CD14-positive monocyte (primary cell): ENCODE data around the gene MEI1. TPM values are rescaled to one million over a fixed set of nuclear protein-coding genes. Genes with fewer than 3 reads are reported as not detected.

Experiments used
- DNase-seq, 3 donors: peaks; one replicate each; pipeline ENCODE4 v3.0.0-alpha.2; 2011 to 2022
- H2AFZ ChIP-seq: 2 replicates; pipeline ENCODE4 v1.6.0; 2012; ENCODE audit warnings: mild to moderate bottlenecking, low read depth, low read length, inconsistent platforms; ENCODE audit not compliant: insufficient read depth, poor library complexity, severe bottlenecking
- H3K27ac ChIP-seq, 2 donors: 1 replicate in 1 of 2; 2 replicates in 1 of 2; pipeline ENCODE4 v1.5.1; 2012 to 2013; ENCODE audit warnings: low read length in 2 of 2, control low read depth in 1 of 2, inconsistent platforms in 1 of 2, low read depth in 1 of 2, mild to moderate bottlenecking in 1 of 2
- H3K27me3 ChIP-seq, 2 donors: one replicate each; pipeline versions ENCODE4 v1.6.0 to v1.6.1; 2011 to 2013; ENCODE audit warnings: low read length in 2 of 2; ENCODE audit not compliant: control insufficient read depth in 2 of 2, insufficient read depth in 2 of 2
- H3K36me3 ChIP-seq, 2 donors: replicated peaks in 1 of 2; 1 replicate in 1 of 2; 2 replicates in 1 of 2; pipeline versions ENCODE4 v1.5.1 to v1.6.1; 2012 to 2013; ENCODE audit warnings: low read length in 2 of 2, control low read depth in 1 of 2, inconsistent platforms in 1 of 2, mild to moderate bottlenecking in 1 of 2; ENCODE audit not compliant: insufficient read depth in 2 of 2, control insufficient read depth in 1 of 2
- H3K4me1 ChIP-seq, 2 donors: 1 replicate in 1 of 2; 2 replicates in 1 of 2; pipeline versions ENCODE4 v1.5.1 to v1.6.1; 2012 to 2013; ENCODE audit warnings: low read length in 2 of 2, control low read depth in 1 of 2, inconsistent platforms in 1 of 2, mild to moderate bottlenecking in 1 of 2, moderate library complexity in 1 of 2; ENCODE audit not compliant: insufficient read depth in 2 of 2, control insufficient read depth in 1 of 2
- H3K4me2 ChIP-seq: replicated peaks from 2 replicates; pipeline ENCODE3; 2012; ENCODE audit warnings: low read length, moderate library complexity, mild to moderate bottlenecking; ENCODE audit not compliant: poor library complexity, severe bottlenecking; ENCODE audit errors: extremely low read depth
- H3K4me3 ChIP-seq, 3 experiments: fragments of 200-600 bp in 1 of 3; sonication (generic) in 1 of 3; replicated peaks in 1 of 3; 1 replicate in 2 of 3; 2 replicates in 1 of 3; pipeline ENCODE4 v1.5.1; 2011 to 2013; ENCODE audit warnings: low read length in 3 of 3, mild to moderate bottlenecking in 3 of 3, control low read depth in 2 of 3, low read depth in 2 of 3, inconsistent platforms in 1 of 3, moderate library complexity in 1 of 3
- H3K79me2 ChIP-seq: 2 replicates; pipeline ENCODE4 v1.6.0; 2012; ENCODE audit warnings: mild to moderate bottlenecking, control low read depth, inconsistent platforms, low read length, moderate library complexity; ENCODE audit not compliant: insufficient read depth
- H3K9ac ChIP-seq: 2 replicates; pipeline ENCODE4 v1.6.0; 2017; ENCODE audit warnings: low read length, mild to moderate bottlenecking; ENCODE audit not compliant: insufficient read depth, poor library complexity, severe bottlenecking
- H3K9me3 ChIP-seq, 2 donors: replicated peaks in 1 of 2; 1 replicate in 1 of 2; 2 replicates in 1 of 2; pipeline versions ENCODE4 v1.5.1 to v1.6.1; 2012 to 2013; ENCODE audit warnings: low read length in 2 of 2, control low read depth in 1 of 2; ENCODE audit not compliant: control insufficient read depth in 1 of 2, insufficient read depth in 1 of 2
- H4K20me1 ChIP-seq: 2 replicates; pipeline ENCODE4 v1.6.0; 2012; ENCODE audit warnings: mild to moderate bottlenecking, low read length, control low read depth, moderate library complexity; ENCODE audit not compliant: insufficient read depth
- H3K27ac Mint-ChIP-seq, 7 donors: one replicate each; pipeline ENCODE4 v1.8.0; 2020; ENCODE audit warnings: mild to moderate bottlenecking in 7 of 7, mixed read lengths in 7 of 7, moderate library complexity in 6 of 7, inconsistent platforms in 2 of 7
- H3K27me3 Mint-ChIP-seq, 3 donors: one replicate each; pipeline ENCODE4 v1.8.0; 2021 to 2022; ENCODE audit warnings: low read depth in 3 of 3, mild to moderate bottlenecking in 3 of 3, mixed read lengths in 3 of 3, moderate library complexity in 3 of 3, inconsistent platforms in 1 of 3
- H3K36me3 Mint-ChIP-seq, 2 donors: one replicate each; pipeline ENCODE4 v1.8.0; 2020; ENCODE audit warnings: mixed read lengths in 2 of 2, inconsistent platforms in 1 of 2, mild to moderate bottlenecking in 1 of 2
- H3K4me1 Mint-ChIP-seq: one replicate; pipeline ENCODE4 v1.8.0; 2020; ENCODE audit warnings: mild to moderate bottlenecking, mixed read lengths
- H3K4me3 Mint-ChIP-seq, 2 donors: one replicate each; pipeline ENCODE4 v1.8.0; 2020; ENCODE audit warnings: mild to moderate bottlenecking in 2 of 2, mixed read lengths in 2 of 2, moderate library complexity in 1 of 2
- H3K9me3 Mint-ChIP-seq, 7 donors: one replicate each; pipeline ENCODE4 v1.8.0; 2020 to 2022; ENCODE audit warnings: mixed read lengths in 7 of 7, mild to moderate bottlenecking in 6 of 7, moderate library complexity in 6 of 7, inconsistent platforms in 2 of 7
- WGBS: methylation state at CpG from one replicate; pipeline ENCODE4 v1.1.5; 2013; ENCODE audit warnings: missing lambda C conversion rate; ENCODE audit not compliant: insufficient coverage; 5-methylcytosine and 5-hydroxymethylcytosine counted together
- intact Hi-C, 2 donors: fragments of 100-400 bp; cut with micrococcal nuclease; formaldehyde crosslinking; loops; one replicate each; pipeline versions ENCODE4 v1.15.0 to v1.15.1; 2023
- polyA plus RNA-seq, 3 donors: library from polyadenylated mRNA; depleted of rRNA in 1 of 3; unstranded in 2 of 3; stranded (reverse) in 1 of 3; fragments of 300-500 nt in 2 of 3; fragments of >200 nt in 1 of 3; fragmentation: Illumina TruSeq in 2 of 3; gene quantifications; 1 replicate in 2 of 3; 2 replicates in 1 of 3; pipeline ENCODE4 v1.2.3, GENCODE V29; 2012 to 2021
- TF ChIP-seq, protein P1 (sequence below): fragments of 200-600 bp; IDR thresholded peaks from one replicate; pipeline ENCODE4 v1.8.0; 2022; ENCODE audit warnings: antibody characterized with exemption, mild to moderate bottlenecking

The MEI1 gene
- polyA plus RNA-seq, 3 donors = 12.3 to 40.0 (median 37.0) TPM

DNA sequence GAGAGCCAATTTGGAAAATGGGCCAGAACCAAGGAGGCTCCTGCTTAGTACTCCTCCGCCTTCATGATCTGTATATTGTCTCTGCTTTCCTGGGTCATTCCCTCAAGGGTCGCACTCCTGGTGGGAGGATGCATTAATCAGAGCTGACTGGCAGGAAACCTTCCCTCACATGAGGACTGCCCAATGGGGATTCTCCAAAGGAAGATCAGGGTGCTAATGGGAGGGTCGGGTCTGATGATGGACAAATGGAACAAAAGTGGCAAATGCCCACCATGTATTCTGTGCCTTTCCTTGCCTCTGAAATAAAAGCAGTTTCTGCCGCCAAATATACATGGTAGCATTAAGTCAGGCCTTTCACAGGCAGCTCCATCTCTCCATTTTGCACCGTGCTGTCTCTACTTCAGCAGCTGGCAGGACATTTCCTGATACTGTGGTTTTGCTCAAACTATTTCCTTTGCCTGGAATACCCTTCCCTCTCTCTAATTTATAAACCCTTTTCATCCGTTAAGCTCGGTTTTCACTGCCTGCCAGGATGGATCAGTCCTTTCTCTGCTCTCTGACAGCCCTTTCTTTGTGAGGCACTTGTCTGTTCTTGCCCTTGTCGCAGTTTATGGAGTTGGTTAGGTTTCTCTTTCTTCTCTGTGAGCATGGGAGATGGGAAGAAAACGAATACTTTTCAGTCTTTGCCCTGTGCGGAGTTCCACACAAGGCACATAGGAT lies 147.1 kb downstream of the MEI1 start:
- intact Hi-C loops = no loop called here
- peaks cover 68% of the 10 kb centered on the region for H4K20me1 ChIP-seq
- H3K27me3 ChIP-seq = no peaks in the 10 kb centered on the region
- H3K27ac ChIP-seq = no peak overlapping the region
- H3K79me2 ChIP-seq = peaks cover 92% of the 10 kb centered on the region
- peaks cover 3 to 21% of the 10 kb centered on the region in 2 donors for H3K36me3 ChIP-seq
- no peak overlapping the region for H3K9ac ChIP-seq
- no peaks in the 10 kb centered on the region for H3K27me3 Mint-ChIP-seq
- peaks cover 23% of the 10 kb centered on the region in 2 donors for H3K36me3 Mint-ChIP-seq
- TF ChIP-seq, protein P1, sequence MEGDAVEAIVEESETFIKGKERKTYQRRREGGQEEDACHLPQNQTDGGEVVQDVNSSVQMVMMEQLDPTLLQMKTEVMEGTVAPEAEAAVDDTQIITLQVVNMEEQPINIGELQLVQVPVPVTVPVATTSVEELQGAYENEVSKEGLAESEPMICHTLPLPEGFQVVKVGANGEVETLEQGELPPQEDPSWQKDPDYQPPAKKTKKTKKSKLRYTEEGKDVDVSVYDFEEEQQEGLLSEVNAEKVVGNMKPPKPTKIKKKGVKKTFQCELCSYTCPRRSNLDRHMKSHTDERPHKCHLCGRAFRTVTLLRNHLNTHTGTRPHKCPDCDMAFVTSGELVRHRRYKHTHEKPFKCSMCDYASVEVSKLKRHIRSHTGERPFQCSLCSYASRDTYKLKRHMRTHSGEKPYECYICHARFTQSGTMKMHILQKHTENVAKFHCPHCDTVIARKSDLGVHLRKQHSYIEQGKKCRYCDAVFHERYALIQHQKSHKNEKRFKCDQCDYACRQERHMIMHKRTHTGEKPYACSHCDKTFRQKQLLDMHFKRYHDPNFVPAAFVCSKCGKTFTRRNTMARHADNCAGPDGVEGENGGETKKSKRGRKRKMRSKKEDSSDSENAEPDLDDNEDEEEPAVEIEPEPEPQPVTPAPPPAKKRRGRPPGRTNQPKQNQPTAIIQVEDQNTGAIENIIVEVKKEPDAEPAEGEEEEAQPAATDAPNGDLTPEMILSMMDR = no peak
- H3K27ac Mint-ChIP-seq = peak overlapping the region in 1 of 7 donors; percentile 37
- DNase-seq = no peak
- H3K4me1 ChIP-seq = peaks cover 15 to 25% of the 10 kb centered on the region in 2 donors
- H3K4me2 ChIP-seq = no peak overlapping the region
- H3K9me3 ChIP-seq = no peaks in the 10 kb centered on the region
- H3K4me3 Mint-ChIP-seq = no peak overlapping the region
- H3K4me1 Mint-ChIP-seq = peaks cover 43% of the 10 kb centered on the region
- WGBS = 64% methylated on average over 5 of the region's 10 CpGs
- no peak overlapping the region for H3K4me3 ChIP-seq
- no peaks in the 10 kb centered on the region for H3K9me3 Mint-ChIP-seq
- H2AFZ ChIP-seq = no peak overlapping the region

DNA sequence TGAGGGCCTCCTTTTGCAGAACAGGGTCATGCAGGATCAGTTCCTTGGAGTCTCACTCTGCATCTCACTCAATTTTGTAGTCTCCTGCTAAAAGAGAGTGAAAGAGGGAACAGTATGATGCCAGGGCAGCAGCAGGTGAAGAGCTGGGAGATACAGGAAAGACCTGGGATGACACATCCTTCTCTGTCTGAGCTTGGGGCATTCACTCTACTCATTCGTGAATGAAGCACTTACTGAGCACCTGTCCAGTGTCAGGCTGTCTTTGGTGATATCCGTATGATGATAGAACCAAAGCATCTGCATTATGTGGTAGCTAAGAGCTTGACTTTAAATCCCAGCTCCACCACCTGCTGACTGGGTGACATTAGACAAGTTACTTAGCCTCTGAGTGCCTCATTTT lies 148.0 kb downstream of the MEI1 start:
- Mint-ChIP-seq H3K9me3 (no peaks in the 10 kb centered on the region), H3K27me3 (no peaks in the 10 kb centered on the region), H3K4me3 (no peak overlapping the region), H3K4me1 (peaks cover 43% of the 10 kb centered on the region), H3K27ac (peak overlapping the region in 6 of 7 donors; percentile 5 to 59 (median 40)), H3K36me3 (peaks cover 20 to 22% of the 10 kb centered on the region in 2 donors)
- no CpG with 5 or more reads among the region's 2 CpGs for WGBS
- DNase-seq = no peak
- intact Hi-C loops = no loop called here
- H3K9me3 ChIP-seq = no peaks in the 10 kb centered on the region
- H3K79me2 ChIP-seq = peaks cover 91% of the 10 kb centered on the region
- no peak overlapping the region for H3K4me3 ChIP-seq
- H4K20me1 ChIP-seq = peaks cover 68% of the 10 kb centered on the region
- H3K27me3 ChIP-seq = no peaks in the 10 kb centered on the region
- H2AFZ ChIP-seq = no peak overlapping the region
- H3K4me1 ChIP-seq = peaks cover 15 to 25% of the 10 kb centered on the region in 2 donors
- H3K27ac ChIP-seq = peak overlapping the region in 1 of 2 donors; percentile 26
- no peak overlapping the region for H3K4me2 ChIP-seq
- H3K9ac ChIP-seq = no peak overlapping the region
- TF ChIP-seq, protein P1 = no peak
- peaks cover 2 to 13% of the 10 kb centered on the region in 2 donors for H3K36me3 ChIP-seq
